ENCODE measurements around the gene HAUS7.
A peak's percentile ranks its signal among the peaks of the same experiment; 100 is the strongest.

HAUS7 gene

GRCh38 chrX:153476666-153477363 is 6.4 kb upstream of the HAUS7 start:
- no peak for DNase-seq

- no peak for DNase-seq
Observed at GRCh38 chrX:153475751-153476281, 5.4 kb upstream of the HAUS7 start.

GRCh38 chrX:153475271-153475670 is 4.9 kb upstream of the HAUS7 start:
- DNase-seq = no peak

GRCh38 chrX:153474718-153475117 is 4.3 kb upstream of the HAUS7 start:
- peak in 1 of 2 donors; percentile 15 for DNase-seq

GRCh38 chrX:153474266-153474665 is 3.9 kb upstream of the HAUS7 start:
- DNase-seq = no peak

- DNase-seq = no peak
Observed at GRCh38 chrX:153473126-153473525, 2.8 kb upstream of the HAUS7 start.

GRCh38 chrX:153471663-153472280 is 1.4 kb upstream of the HAUS7 start:
- no peak for DNase-seq

GRCh38 chrX:153469811-153470410 is 465 bp downstream of the HAUS7 start:
- no peak for DNase-seq

- no peak for DNase-seq
Observed at GRCh38 chrX:153468008-153468580, 2.3 kb downstream of the HAUS7 start.

GRCh38 chrX:153465691-153466380 is 4.5 kb downstream of the HAUS7 start:
- DNase-seq = no peak

- no peak for DNase-seq
Observed at GRCh38 chrX:153464116-153464515, 6.3 kb downstream of the HAUS7 start.

- no peak for DNase-seq
Observed at GRCh38 chrX:153463556-153463955, 6.8 kb downstream of the HAUS7 start.

- no peak for DNase-seq
Observed at GRCh38 chrX:153463031-153463430, 7.3 kb downstream of the HAUS7 start.

- no peak for DNase-seq
Observed at GRCh38 chrX:153462291-153462690, 8.1 kb downstream of the HAUS7 start.

GRCh38 chrX:153460826-153461225 is 9.6 kb downstream of the HAUS7 start:
- DNase-seq = peak; percentile 6 to 8

GRCh38 chrX:153459986-153460385 is 10.4 kb downstream of the HAUS7 start:
- DNase-seq = no peak

- no peak for DNase-seq
Observed at GRCh38 chrX:153458476-153458875, 11.9 kb downstream of the HAUS7 start.

- no peak for DNase-seq
Observed at GRCh38 chrX:153457827-153458466, 12.4 kb downstream of the HAUS7 start.

- no peak for DNase-seq
Observed at GRCh38 chrX:153457136-153457825, 13.1 kb downstream of the HAUS7 start.

- no peak for DNase-seq
Observed at GRCh38 chrX:153456704-153457103, 13.7 kb downstream of the HAUS7 start.

GRCh38 chrX:153456161-153456560 is 14.2 kb downstream of the HAUS7 start:
- DNase-seq = peak in 1 of 2 donors; percentile 17

GRCh38 chrX:153455571-153455970 is 14.8 kb downstream of the HAUS7 start:
- no peak for DNase-seq
